H9 (cell line): ENCODE results near the gene LITAFD. TPM values are rescaled to one million over a fixed set of nuclear protein-coding genes. Genes with fewer than 3 reads are reported as not detected.

Experiments
- DNase-seq: peaks from one replicate; pipeline ENCODE4 v3.0.0-alpha.2; 2017
- H2AFZ ChIP-seq: one replicate; pipeline ENCODE4 v1.6.1; 2013; ENCODE audit warnings: mild to moderate bottlenecking, low read length, control low read depth, moderate library complexity
- H2AK5ac ChIP-seq: 2 replicates; pipeline ENCODE4 v1.6.1; 2013; ENCODE audit warnings: low read length, control low read depth, mixed read lengths; ENCODE audit not compliant: insufficient read length
- H2BK120ac ChIP-seq: one replicate; pipeline ENCODE4 v1.6.1; 2013; ENCODE audit warnings: low read depth, mild to moderate bottlenecking, low read length, control low read depth, inconsistent platforms; ENCODE audit not compliant: poor library complexity, severe bottlenecking
- H2BK12ac ChIP-seq: 2 replicates; pipeline ENCODE4 v1.6.1; 2013; ENCODE audit warnings: low read length, control low read depth, mixed read lengths, low read depth; ENCODE audit not compliant: insufficient read length
- H2BK15ac ChIP-seq: 2 replicates; pipeline ENCODE4 v1.6.1; 2013; ENCODE audit warnings: low read depth, low read length, control low read depth
- H2BK20ac ChIP-seq: one replicate; pipeline ENCODE4 v1.6.1; 2013; ENCODE audit warnings: low read depth, mild to moderate bottlenecking, low read length, control low read depth, inconsistent platforms; ENCODE audit not compliant: poor library complexity, severe bottlenecking
- H2BK5ac ChIP-seq: 2 replicates; pipeline ENCODE4 v1.6.1; 2013; ENCODE audit warnings: low read length, control low read depth, mixed read lengths; ENCODE audit not compliant: insufficient read length
- H3K14ac ChIP-seq: 2 replicates; pipeline ENCODE4 v1.6.1; 2013; ENCODE audit warnings: low read length, control low read depth; ENCODE audit not compliant: insufficient read depth
- H3K18ac ChIP-seq: 2 replicates; pipeline ENCODE4 v1.6.1; 2013; ENCODE audit warnings: low read depth, mild to moderate bottlenecking, mixed read lengths, low read length, control low read depth; ENCODE audit not compliant: insufficient read length
- H3K23ac ChIP-seq: 2 replicates; pipeline ENCODE4 v1.6.1; 2013; ENCODE audit warnings: low read length, control low read depth, mixed read lengths, low read depth; ENCODE audit not compliant: insufficient read length
- H3K23me2 ChIP-seq: 2 replicates; pipeline ENCODE4 v1.6.1; 2013; ENCODE audit warnings: low read depth, mild to moderate bottlenecking, mixed read lengths, low read length, control low read depth; ENCODE audit not compliant: insufficient read length, poor library complexity, severe bottlenecking
- H3K27ac ChIP-seq: 2 replicates; pipeline ENCODE4 v1.5.1; 2013; ENCODE audit warnings: low read length, control low read depth, mixed read lengths, low read depth; ENCODE audit not compliant: insufficient read length
- H3K27me3 ChIP-seq: 2 replicates; pipeline ENCODE4 v1.6.1; 2013; ENCODE audit warnings: low read length, control low read depth, inconsistent platforms; ENCODE audit not compliant: insufficient read depth
- H3K4ac ChIP-seq: 2 replicates; pipeline ENCODE4 v1.6.1; 2013; ENCODE audit warnings: low read depth, mild to moderate bottlenecking, control low read depth, inconsistent platforms, low read length, moderate library complexity
- H3K4me1 ChIP-seq: 2 replicates; pipeline ENCODE4 v1.6.1; 2013; ENCODE audit warnings: low read length, control low read depth, inconsistent platforms; ENCODE audit not compliant: insufficient read depth
- H3K4me2 ChIP-seq: 2 replicates; pipeline ENCODE4 v1.6.1; 2013; ENCODE audit warnings: low read length, control low read depth, mixed read lengths; ENCODE audit not compliant: insufficient read length, insufficient read depth
- H3K56ac ChIP-seq: 2 replicates; pipeline ENCODE4 v1.6.1; 2013; ENCODE audit warnings: low read depth, mild to moderate bottlenecking, mixed read lengths, low read length, control low read depth; ENCODE audit not compliant: insufficient read length
- H3K79me1 ChIP-seq: 2 replicates; pipeline ENCODE4 v1.6.1; 2013; ENCODE audit warnings: low read depth, mild to moderate bottlenecking, moderate library complexity, low read length, control low read depth, inconsistent platforms; ENCODE audit not compliant: insufficient read depth, poor library complexity, severe bottlenecking
- H3K79me2 ChIP-seq: 2 replicates; pipeline ENCODE4 v1.6.1; 2013; ENCODE audit warnings: low read length, control low read depth, inconsistent platforms; ENCODE audit not compliant: insufficient read depth
- H3K9ac ChIP-seq: 2 replicates; pipeline ENCODE4 v1.6.1; 2013; ENCODE audit warnings: low read length, control low read depth, mixed read lengths; ENCODE audit not compliant: insufficient read length; ENCODE audit errors: extremely low read depth
- H3K9me3 ChIP-seq: one replicate; pipeline ENCODE4 v1.6.1; 2013; ENCODE audit warnings: low read depth, low read length, inconsistent platforms; ENCODE audit not compliant: control insufficient read depth
- H3T11ph ChIP-seq: one replicate; pipeline ENCODE4 v1.6.1; 2013; ENCODE audit warnings: mild to moderate bottlenecking, low read length, control low read depth, inconsistent platforms
- H4K20me1 ChIP-seq: one replicate; pipeline ENCODE4 v1.6.1; 2013; ENCODE audit not compliant: control insufficient read depth, insufficient read length, insufficient read depth
- H4K5ac ChIP-seq: 2 replicates; pipeline ENCODE4 v1.6.1; 2013; ENCODE audit warnings: low read depth, mild to moderate bottlenecking, mixed read lengths, low read length, control low read depth; ENCODE audit not compliant: insufficient read length
- H4K8ac ChIP-seq: replicated peaks from 2 replicates; pipeline ENCODE4 v1.6.1; 2013; ENCODE audit warnings: low read length, control low read depth, mixed read lengths, low read depth; ENCODE audit not compliant: insufficient read length
- H4K91ac ChIP-seq: 2 replicates; pipeline ENCODE4 v1.6.1; 2013; ENCODE audit warnings: low read depth, mild to moderate bottlenecking, moderate library complexity, mixed read lengths, low read length, control low read depth; ENCODE audit not compliant: insufficient read length
- H3K27ac Mint-ChIP-seq, 3 experiments: 2 replicates in 2 of 3; 3 replicates in 1 of 3; pipeline ENCODE4 v1.8.0; 2020 to 2021; ENCODE audit warnings: mixed read lengths in 3 of 3, mild to moderate bottlenecking in 1 of 3, moderate library complexity in 1 of 3
- H3K27me3 Mint-ChIP-seq: 2 replicates; pipeline ENCODE4 v1.8.0; 2021; ENCODE audit warnings: low read depth, mild to moderate bottlenecking, moderate library complexity, mixed read lengths
- H3K36me3 Mint-ChIP-seq, 3 experiments: 2 replicates in 2 of 3; 3 replicates in 1 of 3; pipeline ENCODE4 v1.8.0; 2020 to 2021; ENCODE audit warnings: low read depth in 3 of 3, mixed read lengths in 3 of 3; ENCODE audit not compliant: insufficient read depth in 1 of 3
- H3K4me1 Mint-ChIP-seq, 2 experiments: 2 replicates each; pipeline ENCODE4 v1.8.0; 2020; ENCODE audit warnings: mixed read lengths in 2 of 2
- H3K4me3 Mint-ChIP-seq, 2 experiments: 2 replicates in 1 of 2; 3 replicates in 1 of 2; pipeline ENCODE4 v1.8.0; 2020 to 2021; ENCODE audit warnings: mild to moderate bottlenecking in 2 of 2, mixed read lengths in 2 of 2, moderate library complexity in 1 of 2
- H3K9me3 Mint-ChIP-seq, 2 experiments: 2 replicates in 1 of 2; 3 replicates in 1 of 2; pipeline ENCODE4 v1.8.0; 2020; ENCODE audit warnings: mild to moderate bottlenecking in 2 of 2, mixed read lengths in 2 of 2, moderate library complexity in 1 of 2
- WGBS: extraction: QIAGEN DNeasy Blood & Tissue Kit; methylation state at CpG from one replicate; pipeline ENCODE4 v1.1.7; 2013; ENCODE audit warnings: missing lambda C conversion rate, low lambda C conversion rate, mixed read lengths; ENCODE audit not compliant: insufficient read length; ENCODE audit errors: extremely low coverage; 5-methylcytosine and 5-hydroxymethylcytosine counted together
- total RNA-seq: library from RNA; stranded (reverse); gene quantifications from 2 replicates; pipeline ENCODE4 v1.2.1, GENCODE V29; 2021
- TF ChIP-seq, protein P1 (sequence below): fragments of 200-600 bp; sonication (generic); conservative IDR thresholded peaks from 3 replicates; pipeline ENCODE4 v1.8.0; 2021; ENCODE audit warnings: antibody characterized with exemption, mild to moderate bottlenecking

LITAFD gene
- total RNA-seq, 1 experiment from 2014 or later, result not detected

DNA sequence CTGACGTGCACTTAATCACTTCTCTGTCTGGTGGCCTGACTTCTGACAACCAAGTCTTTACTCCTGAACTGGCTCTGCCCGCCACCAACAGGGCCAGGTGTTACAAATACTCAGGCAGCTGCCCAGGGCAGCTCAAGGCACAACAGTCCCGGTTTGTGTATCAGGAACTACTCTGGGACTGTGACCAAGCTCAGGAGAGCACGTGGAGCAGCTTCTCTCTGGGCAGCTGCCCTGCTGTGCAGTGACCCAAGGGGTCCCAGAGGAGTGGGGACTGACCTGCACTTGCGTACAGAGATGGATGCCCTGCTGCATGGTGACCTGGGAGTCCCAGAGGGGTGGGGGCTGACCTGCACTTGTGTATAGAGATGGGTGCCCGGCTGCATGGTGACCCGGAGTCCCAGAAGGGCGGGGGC lies 21.9 kb downstream of the LITAFD start:
- no peak overlapping the region for H2BK120ac ChIP-seq
- H2AK5ac ChIP-seq, result no peak overlapping the region
- Mint-ChIP-seq H3K4me1 (peaks cover 2 to 9% of the 10 kb centered on the region in 2 experiments), H3K9me3 (no peaks in the 10 kb centered on the region), H3K4me3 (no peak overlapping the region), H3K27me3 (no peaks in the 10 kb centered on the region), H3K36me3 (peaks cover 76 to 96% (median 88%) of the 10 kb centered on the region in 3 experiments), H3K27ac (peak overlapping the region in 1 of 3 experiments; percentile 74; a peak in 1 of 7 replicates)
- no peak overlapping the region for H3K9ac ChIP-seq
- H4K91ac ChIP-seq, result no peak overlapping the region
- H3K23ac ChIP-seq, result no peak overlapping the region
- H3K4me1 ChIP-seq, result no peaks in the 10 kb centered on the region
- H2AFZ ChIP-seq, result no peak overlapping the region
- no peak overlapping the region for H4K8ac ChIP-seq
- no peak overlapping the region for H2BK20ac ChIP-seq
- WGBS, result no CpG with 5 or more reads among the region's 8 CpGs
- H3K4ac ChIP-seq, result no peak overlapping the region
- H3K79me2 ChIP-seq, result no peaks in the 10 kb centered on the region
- no peak overlapping the region for H3K14ac ChIP-seq
- H3K23me2 ChIP-seq, result no peaks in the 10 kb centered on the region
- H4K5ac ChIP-seq, result no peak overlapping the region
- H3K4me2 ChIP-seq, result no peak overlapping the region
- no peak overlapping the region for H3T11ph ChIP-seq
- H3K9me3 ChIP-seq, result no peaks in the 10 kb centered on the region
- no peaks in the 10 kb centered on the region for H3K79me1 ChIP-seq
- no peaks in the 10 kb centered on the region for H4K20me1 ChIP-seq
- no peak overlapping the region for H2BK12ac ChIP-seq
- no peaks in the 10 kb centered on the region for H3K27me3 ChIP-seq
- H3K27ac ChIP-seq, result no peak overlapping the region
- TF ChIP-seq, protein P1, sequence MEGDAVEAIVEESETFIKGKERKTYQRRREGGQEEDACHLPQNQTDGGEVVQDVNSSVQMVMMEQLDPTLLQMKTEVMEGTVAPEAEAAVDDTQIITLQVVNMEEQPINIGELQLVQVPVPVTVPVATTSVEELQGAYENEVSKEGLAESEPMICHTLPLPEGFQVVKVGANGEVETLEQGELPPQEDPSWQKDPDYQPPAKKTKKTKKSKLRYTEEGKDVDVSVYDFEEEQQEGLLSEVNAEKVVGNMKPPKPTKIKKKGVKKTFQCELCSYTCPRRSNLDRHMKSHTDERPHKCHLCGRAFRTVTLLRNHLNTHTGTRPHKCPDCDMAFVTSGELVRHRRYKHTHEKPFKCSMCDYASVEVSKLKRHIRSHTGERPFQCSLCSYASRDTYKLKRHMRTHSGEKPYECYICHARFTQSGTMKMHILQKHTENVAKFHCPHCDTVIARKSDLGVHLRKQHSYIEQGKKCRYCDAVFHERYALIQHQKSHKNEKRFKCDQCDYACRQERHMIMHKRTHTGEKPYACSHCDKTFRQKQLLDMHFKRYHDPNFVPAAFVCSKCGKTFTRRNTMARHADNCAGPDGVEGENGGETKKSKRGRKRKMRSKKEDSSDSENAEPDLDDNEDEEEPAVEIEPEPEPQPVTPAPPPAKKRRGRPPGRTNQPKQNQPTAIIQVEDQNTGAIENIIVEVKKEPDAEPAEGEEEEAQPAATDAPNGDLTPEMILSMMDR, result no peak
- H3K18ac ChIP-seq, result no peak overlapping the region
- H3K56ac ChIP-seq, result no peak overlapping the region
- no peak overlapping the region for H2BK5ac ChIP-seq
- no peak for DNase-seq
- H2BK15ac ChIP-seq, result no peak overlapping the region
